HCEC 1CT (cell line): Measurements from ENCODE around the gene DIABLO.
"Not testable (repeated sequence)": the region's sequence is repeated elsewhere in the genome, so short reads cannot be mapped to it uniquely, and the experiment has no call there.

ENCODE experiments used
- DNase-seq: peaks from one replicate; pipeline ENCODE4 v3.0.0-alpha.2; 2017

The DIABLO gene

GRCh38 chr12:122208073-122208820 lies 17.6 kb downstream of the DIABLO start:
- DNase-seq = no peak

DNA sequence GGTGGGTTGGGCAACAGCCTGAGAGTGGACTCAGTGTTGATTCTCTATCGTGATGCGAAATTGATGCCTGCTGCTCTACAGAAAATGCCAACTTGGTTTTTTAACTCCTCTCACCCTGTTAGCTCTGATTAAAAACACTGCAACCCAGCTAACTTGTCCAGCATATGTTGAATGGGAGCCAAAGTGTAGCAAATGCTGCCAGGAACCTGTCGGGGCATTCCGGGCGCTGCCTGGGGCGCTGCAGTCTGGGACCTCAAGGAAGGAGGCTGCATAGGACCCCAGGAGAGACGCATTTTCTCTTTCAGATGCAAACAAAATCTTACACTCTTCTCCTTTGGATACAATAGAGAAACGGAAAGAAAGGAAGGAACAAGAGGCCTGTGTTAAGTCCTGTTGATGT lies 18.5 kb downstream of the DIABLO start:
- no peak for DNase-seq

DNA sequence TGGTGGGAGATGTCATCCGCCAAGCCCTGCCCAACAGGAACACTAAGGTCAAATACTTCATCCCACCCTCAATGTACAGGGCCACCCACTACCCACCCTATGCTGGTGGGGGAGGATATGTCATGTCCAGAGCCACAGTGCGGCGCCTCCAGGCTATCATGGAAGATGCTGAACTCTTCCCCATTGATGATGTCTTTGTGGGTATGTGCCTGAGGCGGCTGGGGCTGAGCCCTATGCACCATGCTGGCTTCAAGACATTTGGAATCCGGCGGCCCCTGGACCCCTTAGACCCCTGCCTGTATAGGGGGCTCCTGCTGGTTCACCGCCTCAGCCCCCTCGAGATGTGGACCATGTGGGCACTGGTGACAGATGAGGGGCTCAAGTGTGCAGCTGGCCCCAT lies 18.9 kb downstream of the DIABLO start:
- no peak for DNase-seq

DNA sequence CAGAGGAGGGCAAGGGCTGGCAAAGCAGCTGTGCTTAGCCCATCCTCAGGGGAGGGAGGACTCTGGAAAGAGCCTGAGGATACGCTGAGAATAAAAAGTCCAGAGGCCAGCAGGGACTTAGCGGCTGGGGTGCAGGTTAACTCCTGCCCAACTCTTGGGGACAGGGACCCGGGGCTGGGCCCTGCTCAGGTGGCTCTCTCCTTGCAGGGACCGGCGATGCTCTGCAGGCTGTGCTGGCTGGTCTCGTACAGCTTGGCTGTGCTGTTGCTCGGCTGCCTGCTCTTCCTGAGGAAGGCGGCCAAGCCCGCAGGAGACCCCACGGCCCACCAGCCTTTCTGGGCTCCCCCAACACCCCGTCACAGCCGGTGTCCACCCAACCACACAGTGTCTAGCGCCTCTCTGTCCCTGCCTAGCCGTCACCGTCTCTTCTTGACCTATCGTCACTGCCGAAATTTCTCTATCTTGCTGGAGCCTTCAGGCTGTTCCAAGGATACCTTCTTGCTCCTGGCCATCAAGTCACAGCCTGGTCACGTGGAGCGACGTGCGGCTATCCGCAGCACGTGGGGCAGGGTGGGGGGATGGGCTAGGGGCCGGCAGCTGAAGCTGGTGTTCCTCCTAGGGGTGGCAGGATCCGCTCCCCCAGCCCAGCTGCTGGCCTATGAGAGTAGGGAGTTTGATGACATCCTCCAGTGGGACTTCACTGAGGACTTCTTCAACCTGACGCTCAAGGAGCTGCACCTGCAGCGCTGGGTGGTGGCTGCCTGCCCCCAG lies 19.6 kb downstream of the DIABLO start:
- DNase-seq = no peak

- no peak for DNase-seq
Observed at GRCh38 chr12:122205053-122205925, 20.6 kb downstream of the DIABLO start.

- DNase-seq = no peak
Observed at GRCh38 chr12:122204167-122205052, 21.4 kb downstream of the DIABLO start.

GRCh38 chr12:122203301-122204166 lies 22.3 kb downstream of the DIABLO start, which contains the start of gene B3GNT4:
Gene B3GNT4 (plus strand): TSS chr12:122203709. CDS start chr12:122204619, 910 bp downstream.
- DNase-seq = peak; percentile 37

DNA sequence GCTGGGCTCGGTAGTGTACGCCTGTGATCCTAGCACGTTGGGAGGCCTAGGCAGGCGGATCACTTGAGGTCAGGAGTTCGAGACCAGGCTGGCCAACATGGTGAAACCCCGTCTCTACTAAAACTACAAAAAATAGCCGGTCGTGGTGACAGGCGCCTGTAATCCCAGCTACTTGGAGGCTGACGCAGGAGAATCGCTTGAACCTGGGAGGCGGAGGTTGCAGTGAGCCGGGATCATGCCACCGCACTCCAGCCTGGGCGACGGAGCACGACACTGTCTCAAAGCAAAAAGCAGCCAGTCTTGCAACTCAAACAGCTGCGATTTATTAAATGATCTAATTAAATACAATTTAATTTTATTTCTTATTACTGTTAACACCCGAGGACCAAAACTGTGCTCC lies 23.0 kb downstream of the DIABLO start:
- not testable (repeated sequence) for DNase-seq

DNA sequence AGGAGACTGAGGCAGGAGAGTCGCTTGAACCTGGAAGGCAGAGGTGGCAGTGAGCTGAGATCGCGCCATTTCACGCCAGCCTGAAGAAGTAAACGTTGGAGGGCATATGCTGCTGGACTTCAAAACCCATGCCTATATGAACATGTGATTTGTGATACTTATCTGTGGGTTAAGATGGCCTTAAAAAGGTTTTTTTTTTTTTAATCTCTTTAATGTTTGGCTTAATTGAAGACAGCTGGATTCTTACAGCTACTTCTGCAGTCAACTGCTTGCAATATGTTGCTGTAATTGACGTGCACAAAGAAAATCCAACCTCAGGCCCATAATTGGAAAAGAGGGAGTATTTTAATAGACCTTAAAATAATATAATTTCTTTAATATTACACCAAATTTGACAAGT lies 23.8 kb downstream of the DIABLO start:
- DNase-seq = no peak

DNA sequence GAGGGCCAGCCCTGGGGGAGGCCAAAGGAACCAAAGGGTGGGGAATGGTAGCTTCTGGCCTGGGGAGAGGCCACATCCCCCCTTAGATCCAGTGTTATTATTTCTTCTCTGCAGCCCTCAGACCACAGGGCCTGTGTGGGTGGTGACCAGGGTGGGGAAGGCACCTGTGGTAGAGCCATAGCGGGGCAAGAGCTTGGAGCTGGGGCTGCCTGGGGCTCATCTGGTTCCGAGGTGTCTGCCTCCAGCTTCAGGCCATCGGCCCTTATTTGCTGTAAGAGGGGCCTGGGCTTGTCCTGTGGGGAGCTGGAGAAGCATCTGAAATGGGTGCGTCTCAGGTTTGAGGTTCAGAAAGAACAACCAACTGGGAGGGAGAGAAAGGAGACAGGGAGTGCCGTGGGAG lies 24.5 kb downstream of the DIABLO start:
- DNase-seq = no peak

GRCh38 chr12:122200541-122201175 lies 25.2 kb downstream of the DIABLO start:
- no peak for DNase-seq

GRCh38 chr12:122199484-122200355 lies 26.1 kb downstream of the DIABLO start:
- no peak for DNase-seq

DNA sequence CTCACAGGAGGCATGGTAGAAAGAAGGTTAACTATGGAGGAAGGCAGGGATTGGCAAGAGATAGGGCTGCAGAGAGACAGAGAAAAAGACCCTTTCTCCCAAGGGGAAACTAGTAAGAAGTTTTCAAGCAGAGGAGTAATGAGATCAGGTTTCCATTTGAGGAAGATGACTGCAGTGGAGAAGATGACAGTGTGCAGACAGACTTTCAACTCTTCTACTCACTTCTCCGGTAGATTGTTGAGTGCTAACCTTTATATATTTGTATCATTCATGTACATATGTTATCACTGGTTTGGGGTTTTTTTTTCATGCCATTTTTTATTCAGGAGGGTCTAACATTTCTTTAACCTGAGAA lies 28.3 kb downstream of the DIABLO start:
- no peak for DNase-seq

DNA sequence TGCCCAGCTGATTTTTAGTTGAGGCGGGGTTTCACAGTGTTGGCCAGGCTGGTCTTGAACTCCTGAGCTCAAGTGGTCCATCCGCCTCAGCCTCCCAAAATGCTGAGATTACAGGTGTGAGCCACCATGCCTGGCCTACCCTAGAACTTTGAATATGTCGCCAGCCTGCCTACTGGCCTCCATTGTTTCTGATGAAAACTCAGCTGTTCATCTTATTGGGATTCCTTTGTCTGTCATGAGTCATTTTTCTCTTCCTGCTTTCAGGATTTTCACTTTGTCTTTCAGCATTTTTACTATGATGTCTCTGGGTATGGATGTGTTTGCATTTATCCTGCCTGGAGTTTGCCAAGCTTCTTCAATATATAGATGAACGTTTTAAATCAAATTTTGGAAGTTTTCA lies 30.4 kb downstream of the DIABLO start:
- no peak for DNase-seq

DNA sequence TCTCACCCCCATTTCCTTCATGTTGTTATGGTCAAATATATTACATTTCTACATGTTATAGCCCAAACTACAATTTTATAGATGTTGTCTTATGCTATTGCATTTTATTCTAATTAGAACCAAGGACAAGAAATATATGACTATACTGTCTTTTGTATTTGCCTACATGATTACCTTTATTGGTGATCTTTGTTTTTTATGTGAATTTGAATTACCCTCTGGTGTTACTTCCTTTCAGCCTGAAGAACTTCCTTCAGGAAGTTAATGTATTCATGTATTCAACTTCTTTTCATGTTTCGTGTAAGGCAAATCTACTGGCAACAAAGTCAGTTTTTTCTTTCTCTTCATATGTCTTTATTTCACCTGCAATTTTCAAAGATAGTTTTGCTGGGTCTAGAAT lies 31.0 kb downstream of the DIABLO start:
- no peak for DNase-seq

- no peak for DNase-seq
Observed at GRCh38 chr12:122192441-122192840, 33.4 kb downstream of the DIABLO start.

DNA sequence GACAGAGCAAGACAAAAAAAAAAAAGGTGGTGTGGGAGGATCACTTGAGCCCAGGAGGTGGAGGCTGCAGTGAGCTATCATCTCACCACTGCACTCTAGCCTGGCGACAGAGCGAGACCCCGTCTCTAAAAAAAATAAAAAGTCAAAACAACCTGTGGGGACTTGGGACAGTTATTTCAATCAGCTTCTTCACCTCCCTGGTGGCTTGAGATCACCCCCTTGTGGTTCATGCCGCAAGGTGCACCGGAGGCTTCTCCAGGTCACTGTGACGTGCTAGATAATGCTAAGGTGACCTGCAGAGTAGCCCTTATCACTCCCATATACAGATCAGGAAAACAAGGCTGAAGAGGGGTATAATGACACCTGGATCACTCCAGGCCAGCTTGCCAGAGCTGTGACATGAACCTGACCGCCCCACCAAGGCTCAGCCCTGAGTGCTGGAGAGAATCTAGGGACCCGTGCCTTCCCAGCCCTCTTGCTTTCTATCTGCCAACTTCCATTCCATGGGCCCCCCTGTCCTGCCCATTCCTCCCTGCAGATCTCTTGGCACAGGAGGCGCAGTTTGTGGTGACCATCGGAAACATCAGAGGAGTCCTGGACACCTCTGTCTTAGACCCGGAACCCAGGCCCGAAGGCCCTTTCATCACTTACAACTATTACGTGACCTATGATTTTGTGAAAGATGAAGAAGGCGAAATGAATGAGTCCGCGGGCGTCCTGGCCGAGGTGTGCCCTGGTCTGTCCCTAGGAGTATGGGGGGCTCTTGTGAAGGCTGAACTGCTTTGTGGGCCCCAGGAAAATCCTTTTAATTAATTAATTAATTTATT lies 34.8 kb downstream of the DIABLO start:
- DNase-seq = peak; percentile 46

DNA sequence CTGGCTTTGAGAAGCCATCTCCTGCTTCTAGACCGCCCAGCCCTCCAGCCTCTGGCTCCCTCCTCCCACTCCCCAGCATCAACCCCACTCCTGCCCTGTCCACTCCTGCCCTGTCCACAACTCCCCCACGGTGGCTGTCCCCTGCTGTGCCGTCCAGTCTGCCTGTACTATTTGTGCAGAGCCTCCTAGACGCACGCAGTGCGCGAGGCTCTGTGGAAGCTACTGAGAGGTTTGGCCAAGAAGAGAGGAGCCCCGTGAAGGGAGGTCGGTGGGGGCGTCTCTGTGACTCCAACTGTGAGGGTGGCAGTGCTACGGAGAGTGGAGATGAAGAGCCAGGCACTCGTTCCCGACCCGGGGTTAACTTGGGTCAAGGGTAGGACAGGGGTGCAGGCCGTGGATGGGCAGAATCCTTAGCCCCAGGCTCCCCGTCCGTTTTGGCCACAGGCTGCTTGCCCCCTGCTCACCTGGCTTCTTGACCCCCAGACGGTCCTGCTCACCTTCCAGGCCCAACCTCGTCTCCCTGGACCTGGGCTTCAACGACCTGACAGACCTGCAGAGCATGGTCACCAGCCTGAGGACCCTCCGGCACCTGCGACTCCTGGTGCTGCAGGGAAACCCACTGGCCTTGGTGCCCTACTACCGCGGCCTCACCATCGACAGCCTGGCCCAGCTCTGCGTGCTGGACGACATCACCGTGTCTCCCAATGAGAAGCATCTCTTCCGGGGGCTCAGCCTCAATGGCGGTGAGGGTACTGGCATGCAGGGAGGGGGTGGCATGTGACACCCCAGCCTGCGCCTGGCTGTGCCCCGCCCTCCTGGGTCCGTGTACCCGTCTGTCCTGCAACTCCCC lies 36.0 kb downstream of the DIABLO start:
- DNase-seq = no peak
